Measurements from ENCODE around the gene SGK1. TPM values are rescaled to one million over a fixed set of nuclear protein-coding genes. Genes with fewer than 3 reads are reported as not detected.

Gene SGK1
- total RNA-seq, 1 experiment from 2014 or later = 2.4 TPM

- H3K4me3 ChIP-seq (ENCODE audit: low read length) = no peak overlapping the region
- H3K27me3 ChIP-seq (ENCODE audit: low read length) = no peaks in the 10 kb centered on the region
- H3K9ac ChIP-seq (ENCODE audit: low read length) = no peak overlapping the region
- no peaks in the 10 kb centered on the region for H3K4me1 ChIP-seq (ENCODE audit: low read length)
- H3K79me2 ChIP-seq (ENCODE audit: low read length) = no peaks in the 10 kb centered on the region
- H3K9me2 ChIP-seq (replicated peaks; ENCODE audit: insufficient read depth, low read length) = no peaks in the 10 kb centered on the region
- no peak overlapping the region for H3K4me2 ChIP-seq (ENCODE audit: low read depth, low read length, poor library complexity, severe bottlenecking)
- H3K36me3 ChIP-seq (ENCODE audit: insufficient read depth, low read length) = no peaks in the 10 kb centered on the region
- H3K27ac ChIP-seq (ENCODE audit: low read length) = no peak overlapping the region
- no peaks in the 10 kb centered on the region for H4K20me1 ChIP-seq (ENCODE audit: insufficient read depth, low read depth, low read length)
- no peak for DNase-seq
- H3K9me3 ChIP-seq (ENCODE audit: low read length) = no peaks in the 10 kb centered on the region
- H2AFZ ChIP-seq (ENCODE audit: low read length) = no peak overlapping the region
Measured at GRCh38 chr6:134165561-134166201, 152.2 kb downstream of the SGK1 start.

GRCh38 chr6:134164300-134164699 lies 153.6 kb downstream of the SGK1 start:
- Histone ChIP-seq H3K9me2 (replicated peaks; ENCODE audit: insufficient read depth, low read length) (no peaks in the 10 kb centered on the region), H3K4me1 (ENCODE audit: low read length) (no peaks in the 10 kb centered on the region), H3K36me3 (ENCODE audit: insufficient read depth, low read length) (no peaks in the 10 kb centered on the region), H3K4me3 (ENCODE audit: low read length) (no peak overlapping the region), H4K20me1 (ENCODE audit: insufficient read depth, low read depth, low read length) (no peaks in the 10 kb centered on the region), H3K79me2 (ENCODE audit: low read length) (no peaks in the 10 kb centered on the region), H3K9me3 (ENCODE audit: low read length) (no peaks in the 10 kb centered on the region), H3K27ac (ENCODE audit: low read length) (no peak overlapping the region), H2AFZ (ENCODE audit: low read length) (no peak overlapping the region), H3K4me2 (ENCODE audit: low read depth, low read length, poor library complexity, severe bottlenecking) (no peak overlapping the region), H3K27me3 (ENCODE audit: low read length) (no peaks in the 10 kb centered on the region), H3K9ac (ENCODE audit: low read length) (no peak overlapping the region)
- DNase-seq = no peak

GRCh38 chr6:134162932-134163331 lies 155.0 kb downstream of the SGK1 start:
- H3K9me2 ChIP-seq (replicated peaks; ENCODE audit: insufficient read depth, low read length) = no peaks in the 10 kb centered on the region
- DNase-seq = no peak
- no peak overlapping the region for H3K9ac ChIP-seq (ENCODE audit: low read length)
- no peaks in the 10 kb centered on the region for H3K4me1 ChIP-seq (ENCODE audit: low read length)
- no peaks in the 10 kb centered on the region for H3K79me2 ChIP-seq (ENCODE audit: low read length)
- no peak overlapping the region for H3K4me2 ChIP-seq (ENCODE audit: low read depth, low read length, poor library complexity, severe bottlenecking)
- H3K9me3 ChIP-seq (ENCODE audit: low read length) = no peaks in the 10 kb centered on the region
- no peak overlapping the region for H2AFZ ChIP-seq (ENCODE audit: low read length)
- no peak overlapping the region for H3K27ac ChIP-seq (ENCODE audit: low read length)
- no peaks in the 10 kb centered on the region for H4K20me1 ChIP-seq (ENCODE audit: insufficient read depth, low read depth, low read length)
- no peaks in the 10 kb centered on the region for H3K27me3 ChIP-seq (ENCODE audit: low read length)
- no peaks in the 10 kb centered on the region for H3K36me3 ChIP-seq (ENCODE audit: insufficient read depth, low read length)
- H3K4me3 ChIP-seq (ENCODE audit: low read length) = no peak overlapping the region

GRCh38 chr6:134161041-134161440 lies 156.9 kb downstream of the SGK1 start:
- Histone ChIP-seq H3K36me3 (ENCODE audit: insufficient read depth, low read length) (no peaks in the 10 kb centered on the region), H3K79me2 (ENCODE audit: low read length) (no peaks in the 10 kb centered on the region), H3K4me2 (ENCODE audit: low read depth, low read length, poor library complexity, severe bottlenecking) (no peak overlapping the region), H4K20me1 (ENCODE audit: insufficient read depth, low read depth, low read length) (no peaks in the 10 kb centered on the region), H3K9ac (ENCODE audit: low read length) (no peak overlapping the region), H3K4me1 (ENCODE audit: low read length) (no peaks in the 10 kb centered on the region), H3K27me3 (ENCODE audit: low read length) (no peaks in the 10 kb centered on the region), H3K4me3 (ENCODE audit: low read length) (no peak overlapping the region), H3K9me3 (ENCODE audit: low read length) (no peaks in the 10 kb centered on the region), H3K27ac (ENCODE audit: low read length) (no peak overlapping the region), H3K9me2 (replicated peaks; ENCODE audit: insufficient read depth, low read length) (no peaks in the 10 kb centered on the region), H2AFZ (ENCODE audit: low read length) (no peak overlapping the region)
- DNase-seq = no peak

GRCh38 chr6:134152767-134153485 lies 165.0 kb downstream of the SGK1 start:
- no peak for DNase-seq
- Histone ChIP-seq H3K4me1 (ENCODE audit: low read length) (peaks cover 2% of the 10 kb centered on the region; the same call in 1 of the 2 replicates), H4K20me1 (ENCODE audit: insufficient read depth, low read depth, low read length) (no peaks in the 10 kb centered on the region), H3K9ac (ENCODE audit: low read length) (no peak overlapping the region), H3K27me3 (ENCODE audit: low read length) (no peaks in the 10 kb centered on the region), H2AFZ (ENCODE audit: low read length) (no peak overlapping the region), H3K27ac (ENCODE audit: low read length) (no peak overlapping the region), H3K79me2 (ENCODE audit: low read length) (no peaks in the 10 kb centered on the region), H3K9me3 (ENCODE audit: low read length) (no peaks in the 10 kb centered on the region), H3K4me3 (ENCODE audit: low read length) (no peak overlapping the region), H3K9me2 (replicated peaks; ENCODE audit: insufficient read depth, low read length) (no peaks in the 10 kb centered on the region), H3K36me3 (ENCODE audit: insufficient read depth, low read length) (no peaks in the 10 kb centered on the region), H3K4me2 (ENCODE audit: low read depth, low read length, poor library complexity, severe bottlenecking) (no peak overlapping the region)

GRCh38 chr6:134148566-134148965 lies 169.3 kb downstream of the SGK1 start:
- peaks cover 2% of the 10 kb centered on the region; the same call in 1 of the 2 replicates for H3K4me1 ChIP-seq (ENCODE audit: low read length)
- H3K4me2 ChIP-seq (ENCODE audit: low read depth, low read length, poor library complexity, severe bottlenecking) = no peak overlapping the region
- H3K9ac ChIP-seq (ENCODE audit: low read length) = no peak overlapping the region
- no peak for DNase-seq
- no peaks in the 10 kb centered on the region for H3K79me2 ChIP-seq (ENCODE audit: low read length)
- no peak overlapping the region for H3K27ac ChIP-seq (ENCODE audit: low read length)
- H2AFZ ChIP-seq (ENCODE audit: low read length) = no peak overlapping the region
- H4K20me1 ChIP-seq (ENCODE audit: insufficient read depth, low read depth, low read length) = no peaks in the 10 kb centered on the region
- no peak overlapping the region for H3K4me3 ChIP-seq (ENCODE audit: low read length)
- H3K36me3 ChIP-seq (ENCODE audit: insufficient read depth, low read length) = no peaks in the 10 kb centered on the region
- H3K27me3 ChIP-seq (ENCODE audit: low read length) = no peaks in the 10 kb centered on the region
- H3K9me2 ChIP-seq (replicated peaks; ENCODE audit: insufficient read depth, low read length) = no peaks in the 10 kb centered on the region
- H3K9me3 ChIP-seq (ENCODE audit: low read length) = no peaks in the 10 kb centered on the region

- no peak overlapping the region for H3K4me3 ChIP-seq (ENCODE audit: low read length)
- H3K4me1 ChIP-seq (ENCODE audit: low read length) = peaks cover 2% of the 10 kb centered on the region; the same call in 1 of the 2 replicates
- no peaks in the 10 kb centered on the region for H3K27me3 ChIP-seq (ENCODE audit: low read length)
- H3K4me2 ChIP-seq (ENCODE audit: low read depth, low read length, poor library complexity, severe bottlenecking) = no peak overlapping the region
- H3K36me3 ChIP-seq (ENCODE audit: insufficient read depth, low read length) = no peaks in the 10 kb centered on the region
- no peaks in the 10 kb centered on the region for H3K79me2 ChIP-seq (ENCODE audit: low read length)
- no peaks in the 10 kb centered on the region for H3K9me3 ChIP-seq (ENCODE audit: low read length)
- H2AFZ ChIP-seq (ENCODE audit: low read length) = no peak overlapping the region
- no peaks in the 10 kb centered on the region for H3K9me2 ChIP-seq (replicated peaks; ENCODE audit: insufficient read depth, low read length)
- no peak overlapping the region for H3K9ac ChIP-seq (ENCODE audit: low read length)
- no peaks in the 10 kb centered on the region for H4K20me1 ChIP-seq (ENCODE audit: insufficient read depth, low read depth, low read length)
- H3K27ac ChIP-seq (ENCODE audit: low read length) = no peak overlapping the region
- DNase-seq = no peak
Measured at GRCh38 chr6:134147034-134147533, 170.8 kb downstream of the SGK1 start.

- peaks cover 2% of the 10 kb centered on the region; the same call in 1 of the 2 replicates for H3K4me1 ChIP-seq (ENCODE audit: low read length)
- H2AFZ ChIP-seq (ENCODE audit: low read length) = no peak overlapping the region
- no peak overlapping the region for H3K4me2 ChIP-seq (ENCODE audit: low read depth, low read length, poor library complexity, severe bottlenecking)
- no peaks in the 10 kb centered on the region for H3K9me2 ChIP-seq (replicated peaks; ENCODE audit: insufficient read depth, low read length)
- H3K27ac ChIP-seq (ENCODE audit: low read length) = no peak overlapping the region
- no peak overlapping the region for H3K9ac ChIP-seq (ENCODE audit: low read length)
- no peaks in the 10 kb centered on the region for H3K79me2 ChIP-seq (ENCODE audit: low read length)
- no peaks in the 10 kb centered on the region for H3K27me3 ChIP-seq (ENCODE audit: low read length)
- H3K4me3 ChIP-seq (ENCODE audit: low read length) = no peak overlapping the region
- H3K36me3 ChIP-seq (ENCODE audit: insufficient read depth, low read length) = no peaks in the 10 kb centered on the region
- DNase-seq = no peak
- no peaks in the 10 kb centered on the region for H4K20me1 ChIP-seq (ENCODE audit: insufficient read depth, low read depth, low read length)
- no peaks in the 10 kb centered on the region for H3K9me3 ChIP-seq (ENCODE audit: low read length)
Measured at GRCh38 chr6:134146268-134147033, 171.5 kb downstream of the SGK1 start.

Data from Karpas-422 (cell line).